ENCODE measurements around the gene KRTAP21-3.
"Not testable (repeated sequence)": the region's sequence is repeated elsewhere in the genome, so short reads cannot be mapped to it uniquely, and the experiment has no call there.

KRTAP21-3 gene, protein sequence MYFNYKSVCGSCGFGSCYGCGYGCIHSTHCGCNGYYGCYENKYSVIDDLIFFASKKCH

DNA sequence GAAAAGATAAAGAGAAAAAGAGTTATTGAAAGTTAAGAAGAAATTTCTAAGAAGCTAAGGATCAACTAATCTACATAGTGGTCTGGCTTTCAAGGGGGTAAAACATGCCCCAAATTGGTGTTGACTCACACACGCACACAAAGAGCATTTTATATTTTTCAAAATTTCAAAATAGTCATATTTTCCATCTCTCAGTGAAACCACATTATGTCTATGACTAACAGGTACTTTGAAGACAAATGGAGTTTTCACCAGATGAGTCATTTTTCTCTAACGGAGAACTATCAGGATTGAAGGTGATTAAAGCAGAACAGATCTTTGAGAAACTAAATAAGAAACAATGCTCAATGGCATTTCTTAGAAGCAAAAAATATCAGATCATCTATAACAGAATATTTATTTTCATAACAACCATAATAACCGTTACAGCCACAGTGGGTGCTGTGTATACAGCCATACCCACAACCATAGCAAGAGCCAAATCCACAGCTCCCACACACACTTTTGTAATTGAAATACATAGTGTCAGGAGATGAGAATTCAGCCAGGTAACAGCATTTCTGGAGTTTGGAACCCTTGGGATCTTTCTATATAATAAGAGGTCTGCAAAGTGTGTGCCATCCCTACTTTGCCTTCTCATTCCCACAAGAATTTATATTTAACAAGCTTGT lies at the start of gene KRTAP21-3:
KRTAP21-3 (minus strand) TSS at position 539 of the 671 bp plus-strand sequence; CDS start at position 521, 18 bp downstream.
- no peak for DNase-seq

DNA sequence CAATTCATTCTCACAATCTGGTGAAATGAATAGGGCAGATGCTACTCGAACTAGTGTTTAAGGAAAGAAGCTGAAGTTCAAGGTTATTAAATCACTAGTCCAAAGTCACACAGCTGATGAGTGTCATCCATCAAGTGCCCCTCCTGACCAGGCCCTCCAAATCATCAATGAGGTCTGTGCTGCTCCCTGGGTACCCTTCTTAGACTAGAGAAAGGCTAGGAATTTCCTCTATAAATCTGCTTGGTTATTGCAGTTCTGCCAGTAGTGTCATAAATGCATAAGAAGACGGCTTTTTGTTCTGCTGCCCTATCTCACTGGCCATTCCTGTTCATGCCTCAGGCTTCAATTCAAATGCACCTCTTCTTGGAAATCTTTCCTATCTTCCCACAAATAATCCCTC lies 42.2 kb upstream of the KRTAP21-3 start:
- no peak for DNase-seq

DNA sequence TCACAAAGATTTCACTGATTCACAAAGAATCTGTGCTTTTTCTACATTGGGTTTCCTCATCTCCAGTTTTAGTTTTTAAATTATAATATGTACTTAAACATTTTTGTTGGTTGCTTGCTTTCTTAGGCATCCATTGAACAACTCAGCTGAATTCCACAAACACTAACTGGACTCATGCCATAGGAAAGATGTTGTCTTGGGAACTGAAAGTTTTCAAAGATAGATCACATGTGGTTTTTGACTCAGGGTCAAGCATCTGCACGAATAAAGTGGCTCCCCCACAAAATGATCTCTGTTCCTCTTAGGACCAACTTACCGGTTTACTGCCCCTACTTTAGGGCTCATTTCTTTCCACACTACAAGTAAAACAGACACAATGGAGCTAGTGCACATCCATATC lies 39.7 kb upstream of the KRTAP21-3 start:
- no peak for DNase-seq

DNA sequence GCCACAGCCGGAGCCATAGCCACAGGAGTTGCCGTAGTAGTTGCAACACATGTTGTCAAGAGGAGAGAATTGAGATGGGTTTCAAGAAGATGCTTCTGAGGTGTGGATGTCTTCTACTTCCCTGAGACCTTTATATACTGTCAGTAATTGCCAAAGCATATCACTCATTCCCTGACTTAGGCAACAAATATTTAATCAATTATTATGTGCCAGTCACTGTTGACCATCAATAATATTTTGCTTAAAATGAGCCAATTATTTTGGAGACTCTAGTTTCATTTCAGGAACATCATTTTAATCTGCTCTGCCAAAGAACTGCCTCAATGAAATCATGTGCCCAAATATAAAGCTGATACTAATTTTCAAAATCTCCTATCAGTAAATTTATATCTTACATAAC lies 36.8 kb upstream of the KRTAP21-3 start, which contains the start of gene KRTAP21-1:
KRTAP21-1 (minus strand) TSS at position 101 of the 400 bp plus-strand sequence; CDS start at position 51, 50 bp downstream.
- not testable (repeated sequence) for DNase-seq

DNA sequence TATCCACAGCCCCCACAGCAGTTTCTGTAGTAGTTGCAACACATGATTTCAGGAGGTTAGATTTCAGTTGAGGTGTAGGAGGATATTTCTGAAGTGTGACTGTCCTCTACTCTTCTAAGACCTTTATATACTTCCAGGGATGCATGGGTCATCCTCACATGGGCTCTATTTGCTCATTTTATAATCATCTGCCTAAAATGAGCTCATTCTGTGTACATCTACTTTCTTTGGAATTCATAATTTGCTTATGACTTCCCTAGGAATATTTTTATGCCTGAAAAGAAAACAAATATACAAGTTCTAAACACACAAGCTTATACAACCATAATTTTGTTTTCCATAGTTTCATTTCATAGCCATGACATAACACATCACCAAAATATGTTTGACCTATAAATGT lies 28.6 kb upstream of the KRTAP21-3 start, which contains the start of gene KRTAP21-2:
KRTAP21-2 (minus strand) TSS at position 101 of the 400 bp plus-strand sequence; CDS start at position 44, 57 bp downstream.
- no peak for DNase-seq

DNA sequence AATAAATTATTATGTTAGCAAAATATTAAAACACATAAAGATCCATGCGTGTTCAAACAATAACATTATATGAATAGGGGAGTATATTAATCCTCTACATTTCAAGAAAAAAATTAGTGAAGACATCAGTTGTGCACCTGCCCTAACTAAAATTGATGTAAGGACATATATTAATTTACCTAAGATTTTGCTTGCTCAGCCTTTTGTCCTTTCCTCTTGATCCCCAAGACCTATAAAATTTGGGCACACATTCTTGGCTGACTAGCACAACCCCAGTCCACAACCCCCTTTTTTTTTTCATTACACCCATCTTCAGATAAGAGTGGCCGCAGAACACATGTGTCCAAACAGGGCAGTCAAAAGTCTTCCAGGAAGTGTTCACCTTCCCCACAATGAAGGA lies 21.9 kb upstream of the KRTAP21-3 start:
- no peak for DNase-seq

DNA sequence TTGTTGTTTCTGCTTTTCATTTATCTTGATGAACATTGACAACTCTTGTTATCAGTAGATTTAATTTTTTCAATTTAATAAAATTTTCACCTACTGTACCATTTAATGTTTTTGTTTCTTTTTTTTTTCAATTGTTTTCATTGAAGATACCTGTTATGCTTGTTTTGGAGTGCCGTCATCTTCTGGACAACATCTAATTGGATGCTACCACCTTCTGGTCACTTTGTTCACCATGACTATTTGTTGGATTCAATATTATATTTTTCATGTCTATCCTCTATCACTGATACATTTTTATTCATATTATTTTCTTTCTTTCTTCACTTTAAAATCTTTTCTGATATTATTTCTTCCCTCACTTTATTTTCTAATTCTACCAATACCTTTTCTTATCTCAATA lies 14.4 kb upstream of the KRTAP21-3 start:
- DNase-seq, result no peak

DNA sequence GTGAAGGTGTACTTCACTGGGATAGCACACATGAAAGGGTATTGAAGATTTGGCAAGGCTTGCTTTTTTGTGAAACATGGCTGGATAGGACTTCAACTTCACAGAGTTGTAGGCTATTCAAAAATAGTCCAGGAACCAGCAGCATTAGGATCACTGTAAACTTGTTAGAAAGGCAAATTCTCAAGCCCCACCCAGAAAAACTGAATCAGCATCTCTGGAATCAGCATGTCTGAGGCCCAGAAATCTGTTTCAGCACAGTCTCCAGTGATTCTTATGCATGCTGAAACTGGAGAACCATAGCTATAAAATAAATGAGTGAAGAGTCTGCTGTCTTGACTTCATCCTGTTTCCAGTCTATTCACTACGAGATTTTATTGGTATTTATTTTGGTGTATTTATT lies 8.1 kb upstream of the KRTAP21-3 start:
- no peak for DNase-seq

DNA sequence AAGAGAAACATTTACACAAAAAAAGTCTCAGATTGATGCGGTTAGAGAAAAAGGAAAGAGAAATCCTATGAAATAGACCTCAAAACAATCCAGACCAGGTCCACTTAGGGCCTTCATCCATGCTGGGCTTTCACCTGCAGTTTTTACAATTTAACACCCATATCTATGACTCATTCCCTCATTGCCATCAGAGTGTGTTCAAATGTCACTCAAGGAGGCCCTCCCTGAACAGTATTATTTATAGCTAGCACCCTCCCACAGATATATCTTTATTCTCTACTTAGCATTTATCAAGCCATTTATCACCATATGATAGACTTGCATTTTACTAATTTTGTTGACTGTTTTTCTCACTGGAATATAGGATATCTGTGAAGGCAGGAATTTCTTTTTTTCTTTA lies 824 bp upstream of the KRTAP21-3 start:
- DNase-seq, result no peak

DNA sequence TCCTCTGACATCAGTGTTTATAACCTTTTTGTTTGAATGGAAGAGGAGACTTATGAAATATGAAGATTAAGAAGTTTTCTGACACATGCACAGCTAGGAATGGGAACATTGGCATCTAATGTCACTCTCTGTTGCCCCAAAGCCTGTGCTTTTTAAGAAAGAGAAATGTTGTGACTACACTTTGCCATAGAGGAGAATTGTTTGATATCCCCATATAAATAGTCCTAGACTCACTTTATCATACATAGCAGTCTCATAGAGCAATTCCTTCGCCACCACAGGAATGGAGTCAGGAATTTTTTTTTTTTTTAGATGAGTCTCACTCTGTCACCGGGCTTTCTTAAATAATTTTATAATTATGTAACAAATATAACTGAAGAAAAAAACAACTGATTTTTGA lies 1.5 kb downstream of the KRTAP21-3 start:
- DNase-seq, result no peak

DNA sequence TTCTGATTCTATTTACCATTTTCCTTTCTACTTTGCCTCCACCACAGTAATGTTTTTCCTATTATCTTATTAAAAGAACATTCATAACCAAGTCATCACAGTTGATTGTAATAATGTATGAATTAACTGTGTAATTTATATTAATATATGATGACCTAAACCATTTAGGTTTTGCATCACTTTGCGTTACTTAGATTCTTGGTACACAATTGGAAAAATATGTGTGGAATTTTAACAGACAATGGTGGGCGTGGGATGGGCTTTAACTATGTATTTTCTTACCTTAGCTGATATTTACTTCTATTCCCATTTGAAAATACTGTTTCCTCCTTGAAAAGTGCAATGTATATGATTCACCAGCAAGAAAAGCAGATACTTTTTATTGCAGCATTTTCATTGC lies 3.6 kb downstream of the KRTAP21-3 start:
- no peak for DNase-seq

DNA sequence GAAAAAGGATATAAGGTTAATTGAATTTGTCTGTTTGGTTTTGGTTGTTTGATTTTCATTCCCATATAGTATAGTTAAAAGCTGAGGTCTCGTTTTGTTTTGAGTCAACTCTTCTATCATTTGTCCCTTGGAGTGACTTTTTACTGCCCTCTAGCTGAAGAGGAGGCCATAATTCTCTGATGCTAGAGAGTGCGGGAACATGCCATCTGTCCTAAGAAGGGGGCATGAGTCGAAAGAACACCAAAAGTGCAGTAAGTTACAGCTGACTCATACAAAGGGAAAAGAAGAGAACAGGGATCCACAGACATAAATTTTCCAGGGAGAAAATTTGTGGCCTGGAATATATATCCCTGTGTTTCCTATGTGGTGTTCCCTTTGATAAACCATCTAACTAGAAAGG lies 4.1 kb downstream of the KRTAP21-3 start:
- DNase-seq, result no peak

DNA sequence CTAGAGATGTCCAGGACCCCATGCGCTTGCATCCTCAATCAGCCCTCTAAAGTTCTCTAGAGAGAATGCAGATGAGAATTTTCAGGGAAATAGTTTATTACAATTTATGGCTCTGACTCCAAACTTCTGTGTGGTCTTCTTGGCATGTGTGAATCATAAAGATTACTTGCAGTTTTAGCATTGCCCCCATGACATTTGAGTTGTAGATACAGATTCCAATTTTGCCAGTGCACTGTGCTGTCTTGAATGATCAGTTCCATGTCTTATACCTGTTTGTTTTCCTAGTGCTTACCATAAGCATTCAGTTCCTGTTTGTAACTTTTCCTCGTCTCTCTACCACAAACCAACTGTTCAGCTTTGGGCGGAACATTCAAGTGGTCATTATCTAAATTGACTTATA lies 4.8 kb downstream of the KRTAP21-3 start:
- DNase-seq, result no peak

DNA sequence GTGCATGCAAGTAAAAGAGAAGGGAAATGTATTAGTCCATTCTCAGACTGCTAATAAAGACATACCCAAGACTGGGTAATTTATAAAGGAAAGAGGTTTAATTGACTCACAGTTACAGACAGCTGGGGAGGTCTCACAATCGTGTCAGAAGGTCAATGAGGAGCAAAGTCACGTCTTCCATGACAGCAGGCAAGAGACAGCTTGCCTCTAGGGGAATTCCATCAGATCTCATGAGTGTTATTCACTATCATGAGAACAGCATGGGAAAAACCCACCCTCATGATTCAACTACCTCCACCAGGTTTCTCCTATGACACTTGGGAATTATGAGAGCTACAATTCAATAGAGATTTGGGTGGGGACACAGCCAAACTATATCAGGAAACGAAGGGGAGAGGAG lies 8.1 kb downstream of the KRTAP21-3 start:
- DNase-seq, result no peak

DNA sequence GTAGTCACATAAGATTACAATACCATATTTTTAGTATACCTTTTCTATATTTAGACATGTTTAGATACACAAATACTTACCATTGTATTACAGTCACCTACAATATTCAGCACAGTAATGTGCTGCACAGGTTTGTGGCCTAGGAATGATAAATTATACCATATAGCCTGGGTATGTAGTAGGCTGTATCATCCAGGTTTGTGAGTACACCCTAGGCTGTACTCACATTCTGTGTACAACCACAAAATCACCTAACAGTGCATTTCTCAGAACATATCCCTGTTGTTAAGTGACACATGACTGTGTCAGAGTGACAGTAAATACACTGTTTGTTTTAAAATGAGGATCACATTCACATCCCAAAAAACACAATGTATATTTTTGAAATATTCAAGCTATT lies 11.2 kb downstream of the KRTAP21-3 start:
- no peak for DNase-seq

DNA sequence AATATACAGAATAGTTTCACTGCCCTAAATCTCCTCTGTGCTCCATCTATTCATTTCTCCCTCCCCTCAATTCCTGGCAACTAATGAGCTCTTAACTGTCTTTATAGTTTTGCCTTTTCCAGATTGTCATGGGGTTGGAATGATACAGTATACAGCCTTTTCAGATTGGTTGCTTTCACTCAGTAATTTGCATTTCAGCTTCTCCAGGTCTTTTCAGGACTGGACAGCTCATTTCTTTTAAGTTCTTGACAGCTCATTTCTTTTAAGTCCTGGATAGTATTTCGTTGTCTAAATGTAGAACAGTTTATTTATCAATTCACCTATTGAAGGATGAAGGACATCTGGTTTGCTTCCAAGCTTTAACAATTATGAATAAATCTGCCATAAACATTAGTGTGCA lies 22.6 kb downstream of the KRTAP21-3 start:
- DNase-seq, result no peak

DNA sequence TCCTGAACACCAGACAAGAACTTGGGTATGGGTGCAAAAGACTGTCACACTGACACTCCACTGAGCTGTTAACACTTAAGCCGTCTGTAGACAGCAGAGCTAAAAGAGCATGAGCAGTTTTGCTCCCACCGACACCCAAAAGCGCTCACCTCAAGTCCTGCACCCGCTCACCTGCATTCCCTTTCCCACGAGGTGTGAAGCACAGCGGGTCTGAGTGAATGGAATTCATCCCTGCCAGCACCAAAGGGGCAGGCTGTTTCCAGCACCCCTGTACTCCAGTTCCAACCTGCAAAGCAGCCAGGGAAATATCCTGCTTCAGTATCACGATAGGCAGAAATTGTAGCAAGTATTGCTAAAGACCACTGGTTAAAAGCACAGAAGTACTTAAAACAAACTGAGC lies 28.8 kb downstream of the KRTAP21-3 start:
- no peak for DNase-seq

DNA sequence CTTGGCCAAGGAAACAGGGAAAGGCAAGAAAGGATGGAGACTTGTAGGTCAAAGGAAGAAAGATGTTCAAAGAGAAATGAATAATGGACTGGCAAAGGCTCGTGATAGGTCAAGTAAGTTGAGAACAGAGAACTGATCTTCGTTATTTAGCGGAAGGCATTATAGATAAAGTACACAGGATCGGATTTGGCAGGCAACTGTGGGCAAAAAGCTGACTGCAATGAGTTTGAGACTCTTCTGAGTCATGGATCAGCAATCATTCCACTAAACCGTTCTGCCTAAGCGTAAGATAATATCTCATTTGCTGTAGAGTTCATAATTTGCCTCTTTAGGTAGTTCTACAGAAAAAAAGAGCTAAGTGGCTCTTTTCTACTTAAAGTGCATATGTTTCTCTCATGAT lies 34.1 kb downstream of the KRTAP21-3 start:
- DNase-seq, result no peak

DNA sequence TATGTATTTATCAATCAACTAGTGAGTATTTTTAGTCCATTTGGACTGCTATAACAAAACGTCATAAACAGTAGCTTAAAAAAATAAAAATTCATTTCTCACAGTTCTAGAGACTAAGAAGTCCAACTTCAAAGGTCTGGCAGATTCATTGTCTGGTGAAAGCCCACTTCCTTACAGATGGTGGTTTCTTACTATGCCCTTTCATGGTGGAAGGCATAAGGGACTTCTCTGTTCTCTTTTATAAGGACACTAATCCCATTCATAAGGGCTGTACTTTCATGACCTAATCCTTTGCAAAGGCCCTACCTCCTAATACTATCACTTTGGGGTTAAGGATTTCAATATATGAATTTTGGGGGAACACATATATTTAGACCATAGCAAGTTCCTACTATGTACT lies 38.0 kb downstream of the KRTAP21-3 start:
- DNase-seq, result no peak

DNA sequence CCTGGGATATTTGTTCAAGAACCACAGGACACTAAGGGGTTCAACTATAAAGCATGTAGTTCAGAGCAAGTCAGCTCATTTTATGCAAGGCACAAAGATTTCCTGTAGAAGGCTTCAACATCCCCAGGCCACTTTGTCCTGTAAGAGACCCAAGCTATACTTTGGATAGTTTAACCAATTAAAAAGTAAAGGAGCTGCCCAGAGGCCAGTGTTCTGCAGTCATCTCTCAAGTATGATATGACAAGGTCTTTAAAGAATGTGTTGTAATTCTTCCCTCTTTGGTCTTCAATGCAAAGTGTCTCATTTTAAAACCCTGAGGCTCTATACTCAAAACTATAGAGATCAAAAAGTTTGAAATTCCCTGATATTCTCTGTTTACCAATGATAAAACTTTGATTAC lies 41.8 kb downstream of the KRTAP21-3 start:
- no peak for DNase-seq

DNA sequence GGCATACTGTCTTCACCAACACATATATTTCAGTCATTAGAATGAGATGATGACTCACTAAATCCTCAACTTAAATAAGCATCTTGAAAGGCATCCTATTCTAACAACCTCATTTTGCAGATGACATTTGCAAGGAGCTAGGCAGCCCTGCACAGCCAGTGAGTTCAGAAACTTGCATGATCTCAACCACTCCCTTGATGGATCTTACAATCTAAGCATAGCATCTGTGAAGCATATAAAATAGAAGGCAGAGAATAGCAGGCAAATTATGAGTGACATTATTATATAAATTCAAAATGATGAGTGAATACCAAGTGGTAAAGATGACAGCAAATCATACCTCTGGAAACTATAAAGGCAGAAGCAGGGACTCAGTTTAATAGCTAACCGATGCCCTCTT lies 44.3 kb downstream of the KRTAP21-3 start:
- DNase-seq, result no peak

DNA sequence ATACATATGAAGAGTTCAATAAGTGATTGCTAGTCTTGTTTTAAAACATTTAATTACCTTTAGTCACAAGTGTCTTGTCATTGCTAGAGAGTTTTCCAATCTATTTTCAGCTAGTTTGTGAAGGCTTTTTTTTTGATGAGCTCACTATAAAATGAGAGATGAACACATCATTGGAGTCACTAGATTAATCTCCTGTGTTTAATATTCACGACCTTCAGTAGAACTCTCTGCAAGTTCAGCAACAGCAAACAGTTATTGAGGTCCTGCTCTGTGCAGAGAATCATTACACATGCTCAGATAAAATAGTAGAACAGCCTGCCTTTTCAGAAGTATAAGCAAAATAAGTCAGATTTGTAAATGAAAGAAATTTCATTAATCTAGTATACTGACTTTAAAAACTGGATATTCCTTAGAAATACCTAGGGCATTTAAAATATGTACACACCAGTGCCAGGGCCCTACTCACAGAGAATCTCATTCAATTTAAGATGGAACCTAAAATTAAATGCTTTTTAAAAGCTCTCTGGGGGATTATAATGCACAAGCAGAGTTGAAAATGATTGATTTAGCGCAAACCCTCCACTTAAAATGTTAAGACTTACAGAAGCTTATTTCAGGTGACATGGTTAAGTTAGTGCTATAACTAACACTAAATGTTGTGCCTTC lies 45.5 kb downstream of the KRTAP21-3 start:
- DNase-seq, result no peak

DNA sequence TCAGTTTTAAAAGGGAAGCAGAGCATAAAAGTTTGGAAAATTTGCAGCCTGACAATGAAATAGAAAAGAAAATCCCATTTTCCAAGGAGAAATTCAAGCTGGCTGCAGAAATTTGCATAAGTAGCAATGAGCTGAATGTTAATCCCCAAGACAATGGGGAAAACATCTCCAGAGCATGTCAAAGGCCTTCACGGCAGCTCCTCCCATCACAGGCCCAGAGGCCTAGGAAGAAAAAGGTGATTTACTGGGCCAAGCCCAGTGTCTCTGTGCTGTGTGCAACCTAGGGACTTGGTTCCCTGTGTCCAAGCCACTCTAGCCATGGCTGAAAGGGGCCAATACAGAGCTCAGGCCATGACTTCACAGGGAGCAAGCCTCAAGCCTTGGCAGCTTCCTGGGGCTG lies 49.8 kb downstream of the KRTAP21-3 start:
- DNase-seq, result no peak

Measured in activated CD4-positive, alpha-beta T cell treated with anti-CD3 and anti-CD28 coated beads, Interleukin-2, amount 50 U/mL, for 1 hour (primary cell).